ENCODE measurements around the gene BTD.

DNA sequence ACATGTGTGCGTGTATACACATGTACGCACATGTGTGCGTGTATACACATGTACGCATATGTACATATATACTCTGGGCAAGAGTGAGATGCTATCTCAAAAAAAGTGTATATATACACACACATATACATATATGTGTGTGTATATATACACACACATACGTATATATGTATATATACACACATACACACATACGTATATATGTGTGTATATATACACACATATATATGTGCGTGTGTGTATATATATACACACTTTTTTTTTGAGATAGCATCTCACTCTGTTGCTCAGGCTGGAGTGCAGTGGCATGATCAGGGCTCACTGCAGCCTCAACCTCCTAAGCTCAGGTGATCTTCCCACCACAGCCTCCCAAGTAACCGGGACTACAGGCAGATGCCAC lies 8.6 kb upstream of the BTD start:
- TF ChIP-seq, protein P1, sequence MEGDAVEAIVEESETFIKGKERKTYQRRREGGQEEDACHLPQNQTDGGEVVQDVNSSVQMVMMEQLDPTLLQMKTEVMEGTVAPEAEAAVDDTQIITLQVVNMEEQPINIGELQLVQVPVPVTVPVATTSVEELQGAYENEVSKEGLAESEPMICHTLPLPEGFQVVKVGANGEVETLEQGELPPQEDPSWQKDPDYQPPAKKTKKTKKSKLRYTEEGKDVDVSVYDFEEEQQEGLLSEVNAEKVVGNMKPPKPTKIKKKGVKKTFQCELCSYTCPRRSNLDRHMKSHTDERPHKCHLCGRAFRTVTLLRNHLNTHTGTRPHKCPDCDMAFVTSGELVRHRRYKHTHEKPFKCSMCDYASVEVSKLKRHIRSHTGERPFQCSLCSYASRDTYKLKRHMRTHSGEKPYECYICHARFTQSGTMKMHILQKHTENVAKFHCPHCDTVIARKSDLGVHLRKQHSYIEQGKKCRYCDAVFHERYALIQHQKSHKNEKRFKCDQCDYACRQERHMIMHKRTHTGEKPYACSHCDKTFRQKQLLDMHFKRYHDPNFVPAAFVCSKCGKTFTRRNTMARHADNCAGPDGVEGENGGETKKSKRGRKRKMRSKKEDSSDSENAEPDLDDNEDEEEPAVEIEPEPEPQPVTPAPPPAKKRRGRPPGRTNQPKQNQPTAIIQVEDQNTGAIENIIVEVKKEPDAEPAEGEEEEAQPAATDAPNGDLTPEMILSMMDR (optimal IDR thresholded peaks at IDR 0.05 in 1 of 3, IDR thresholded peaks at IDR 0.05 in 1 of 3, conservative IDR thresholded peaks at IDR 0.05 in 1 of 3; ENCODE audit: extremely low read depth in 1 of 3, insufficient read depth in 2 of 3, low read length in 3 of 3): no peak
- no peak for TF ChIP-seq EZH2 (IDR thresholded peaks at IDR 0.05; ENCODE audit: low read length)
